HFF-Myc (cell line): Measurements from ENCODE around the gene CADM1.

Experiments
- DNase-seq: peaks from one replicate; pipeline ENCODE4 v3.0.0-alpha.2; 2011; ENCODE audit warnings: low read depth; ENCODE audit errors: extremely low read depth
- H3K4me3 ChIP-seq: replicated peaks from 2 replicates; pipeline ENCODE4 v1.5.1; 2011; ENCODE audit warnings: low read depth, mild to moderate bottlenecking, control low read depth, low read length
- TF ChIP-seq, protein P1 (sequence below): IDR thresholded peaks from 2 replicates; pipeline ENCODE4 v1.5.1; 2012; ENCODE audit warnings: mild to moderate bottlenecking, low read depth, low read length, control low read depth; ENCODE audit errors: missing control alignments

The CADM1 gene

GRCh38 chr11:115527534-115528125 lies 23.4 kb upstream of the CADM1 start:
- TF ChIP-seq, protein P1, sequence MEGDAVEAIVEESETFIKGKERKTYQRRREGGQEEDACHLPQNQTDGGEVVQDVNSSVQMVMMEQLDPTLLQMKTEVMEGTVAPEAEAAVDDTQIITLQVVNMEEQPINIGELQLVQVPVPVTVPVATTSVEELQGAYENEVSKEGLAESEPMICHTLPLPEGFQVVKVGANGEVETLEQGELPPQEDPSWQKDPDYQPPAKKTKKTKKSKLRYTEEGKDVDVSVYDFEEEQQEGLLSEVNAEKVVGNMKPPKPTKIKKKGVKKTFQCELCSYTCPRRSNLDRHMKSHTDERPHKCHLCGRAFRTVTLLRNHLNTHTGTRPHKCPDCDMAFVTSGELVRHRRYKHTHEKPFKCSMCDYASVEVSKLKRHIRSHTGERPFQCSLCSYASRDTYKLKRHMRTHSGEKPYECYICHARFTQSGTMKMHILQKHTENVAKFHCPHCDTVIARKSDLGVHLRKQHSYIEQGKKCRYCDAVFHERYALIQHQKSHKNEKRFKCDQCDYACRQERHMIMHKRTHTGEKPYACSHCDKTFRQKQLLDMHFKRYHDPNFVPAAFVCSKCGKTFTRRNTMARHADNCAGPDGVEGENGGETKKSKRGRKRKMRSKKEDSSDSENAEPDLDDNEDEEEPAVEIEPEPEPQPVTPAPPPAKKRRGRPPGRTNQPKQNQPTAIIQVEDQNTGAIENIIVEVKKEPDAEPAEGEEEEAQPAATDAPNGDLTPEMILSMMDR, result no peak
- H3K4me3 ChIP-seq, result no peak overlapping the region
- DNase-seq, result no peak

DNA sequence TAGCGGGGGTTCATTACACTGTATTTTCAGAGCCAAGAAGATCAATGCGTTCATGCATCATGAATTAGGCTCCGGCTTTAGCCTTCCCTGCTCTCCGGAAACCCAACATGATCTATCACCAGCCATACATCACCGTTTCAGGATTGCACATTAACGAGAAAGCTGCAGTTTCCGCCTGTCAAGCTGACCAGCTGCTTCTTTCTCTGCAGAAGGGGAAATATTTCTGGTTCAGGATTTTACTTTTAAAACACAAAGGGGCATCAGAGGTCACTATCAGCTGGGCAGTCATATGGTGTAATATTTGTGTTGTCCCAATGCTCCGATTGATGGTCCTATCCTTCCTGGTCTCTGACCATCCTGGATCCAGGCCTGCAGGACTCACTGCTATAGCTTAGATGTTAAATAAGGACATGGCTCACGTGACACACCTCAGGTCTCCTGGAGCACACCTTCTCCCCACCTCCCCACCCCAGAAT lies 21.4 kb upstream of the CADM1 start:
- H3K4me3 ChIP-seq, result no peak overlapping the region
- TF ChIP-seq, protein P1, result no peak
- no peak for DNase-seq

- DNase-seq, result no peak
- TF ChIP-seq, protein P1, result no peak
- H3K4me3 ChIP-seq, result no peak overlapping the region
These were observed 20.4 kb upstream of the CADM1 start for GRCh38 chr11:115524572-115524971.

GRCh38 chr11:115523727-115524399 lies 19.6 kb upstream of the CADM1 start:
- no peak for DNase-seq
- TF ChIP-seq, protein P1, result no peak
- H3K4me3 ChIP-seq, result no peak overlapping the region

DNA sequence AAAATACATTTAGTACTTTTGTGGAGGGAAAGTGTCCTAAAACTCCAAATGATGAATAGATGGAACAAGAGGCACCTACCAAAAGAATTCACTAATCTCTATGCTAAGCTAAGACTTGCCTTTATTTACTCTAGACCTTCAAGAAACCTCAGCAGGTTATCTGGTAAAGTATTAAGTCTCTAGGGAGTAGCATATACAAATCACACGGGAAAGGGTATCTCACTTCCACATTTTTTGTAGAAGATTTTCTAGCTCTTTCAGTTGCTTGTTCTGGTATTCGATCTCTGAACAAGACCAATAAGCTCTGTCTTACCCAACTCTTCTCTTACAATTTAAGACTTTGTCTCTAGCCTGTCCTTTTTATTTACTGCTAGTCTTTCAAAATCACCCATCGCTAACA lies 18.1 kb upstream of the CADM1 start:
- TF ChIP-seq, protein P1, result no peak
- H3K4me3 ChIP-seq, result no peak overlapping the region
- no peak for DNase-seq

DNA sequence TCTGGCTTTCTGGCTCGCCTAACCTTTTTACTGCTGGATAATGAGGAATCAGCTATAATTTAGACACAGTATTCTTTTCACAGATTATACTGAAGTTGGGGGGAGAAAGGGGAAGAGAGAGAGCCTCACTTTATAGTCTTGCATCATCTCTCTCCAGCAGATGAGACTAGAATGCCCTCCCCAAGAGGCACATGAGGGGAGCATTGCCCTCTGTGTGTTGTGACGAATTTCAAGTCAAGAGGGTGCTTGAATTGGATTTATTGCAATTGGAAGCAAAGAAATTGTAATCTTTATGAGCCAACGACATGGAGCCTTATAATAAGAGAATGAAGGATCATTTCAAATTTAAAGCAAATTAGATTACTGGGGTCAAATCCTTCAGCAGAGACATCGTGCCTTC lies 17.6 kb upstream of the CADM1 start:
- H3K4me3 ChIP-seq, result no peak overlapping the region
- no peak for DNase-seq
- TF ChIP-seq, protein P1, result no peak
